ENCODE results near the gene MED15.

GRCh38 chr22:20573176-20573832, 65.9 kb downstream of the MED15 start:
- TF ChIP-seq CTCF (IDR thresholded peaks at IDR 0.05 in 8 of 11, conservative IDR thresholded peaks at IDR 0.05 in 3 of 11) (no peak), POLR2AphosphoS5 (IDR thresholded peaks at IDR 0.05) (no peak), POLR2A (IDR thresholded peaks at IDR 0.05) (no peak)
